LNCaP clone FGC (cell line): Measurements from ENCODE around the gene TADA2A.

Experiments
- DNase-seq: peaks from one replicate; pipeline ENCODE4 v3.0.0-alpha.2; 2011; ENCODE audit warnings: low read depth
- H3K4me3 ChIP-seq: 2 replicates; pipeline ENCODE4 v1.5.1; 2011; ENCODE audit warnings: mild to moderate bottlenecking, low read depth, low read length, control low read depth
- CTCF ChIP-seq: IDR thresholded peaks from 2 replicates; pipeline ENCODE4 v1.5.1; 2012; ENCODE audit warnings: mild to moderate bottlenecking; ENCODE audit not compliant: control insufficient read depth, insufficient read depth; ENCODE audit errors: extremely low read depth

TADA2A gene

GRCh38 chr17:37384560-37385149, 22.0 kb upstream of the TADA2A start:
- H3K4me3 ChIP-seq = no peak overlapping the region
- no peak for TF ChIP-seq CTCF
- no peak for DNase-seq

GRCh38 chr17:37385474-37385990, 21.2 kb upstream of the TADA2A start:
- H3K4me3 ChIP-seq = no peak overlapping the region
- no peak for DNase-seq
- TF ChIP-seq CTCF = no peak

GRCh38 chr17:37386462-37386861, 20.2 kb upstream of the TADA2A start:
- no peak for DNase-seq
- no peak overlapping the region for H3K4me3 ChIP-seq
- TF ChIP-seq CTCF = no peak

- DNase-seq = no peak
- no peak for TF ChIP-seq CTCF
- no peak overlapping the region for H3K4me3 ChIP-seq
Observed at GRCh38 chr17:37388266-37388665, 18.4 kb upstream of the TADA2A start.

GRCh38 chr17:37389160-37389559, 17.5 kb upstream of the TADA2A start:
- no peak for TF ChIP-seq CTCF
- DNase-seq = no peak

GRCh38 chr17:37391146-37391545, 15.5 kb upstream of the TADA2A start:
- DNase-seq = no peak
- TF ChIP-seq CTCF = no peak
- H3K4me3 ChIP-seq = no peak overlapping the region

More at GRCh38 chr17:37389160-37389559, 17.5 kb upstream of the TADA2A start:
- no peak overlapping the region for H3K4me3 ChIP-seq

GRCh38 chr17:37392024-37392590, 14.6 kb upstream of the TADA2A start:
- DNase-seq = no peak
- no peak overlapping the region for H3K4me3 ChIP-seq
- no peak for TF ChIP-seq CTCF
